K562 (cell line): ENCODE results near the gene ADAM19. TPM values are rescaled to one million over a fixed set of nuclear protein-coding genes. Genes with fewer than 3 reads are reported as not detected.

Experiments
- ATAC-seq: fragments of 200-7000 bp; cut with Tn5 transposase; 3 replicates; pipeline ENCODE4 v1.9.1; 2020; ENCODE audit warnings: moderate library complexity
- BruUV-seq: library from RNA; stranded (reverse); fragments of 400-500 nt; replicated peaks from 2 replicates; lab custom pipeline; 2021; lab: Mats Ljungman, UMichigan
- CTCF ChIA-PET: fragments of 300-600 bp; formaldehyde crosslinking; extraction: SDS; loops from one replicate; lab custom pipeline; 2021; ENCODE audit warnings: low intra/inter-chr PET ratio; lab: Yijun Ruan, JAX
- POLR2A ChIA-PET: fragments of 300-600, 350-650 bp; sonication (Branson Sonifier 250); formaldehyde crosslinking; extraction: SDS; loops from one replicate; lab custom pipeline; 2021; ENCODE audit warnings: antibody characterized with exemption, inconsistent platforms; lab: Yijun Ruan, JAX
- DNase-seq, 4 experiments: peaks; one replicate each; pipeline versions ENCODE4 v3.0.0 to v3.0.0-alpha.2; 2011 to 2018; ENCODE audit warnings: low spot score in 3 of 4, mixed read lengths in 3 of 4; ENCODE audit errors: extremely low read depth in 1 of 4
- FAIRE-seq: peaks from 2 replicates; lab custom pipeline; 2011; peaks lifted over from hg19 to GRCh38; lab: Jason Lieb, UNC
- H2AFZ ChIP-seq: 2 replicates; pipeline ENCODE4 v1.6.0; 2011; ENCODE audit warnings: low read depth, low read length, control low read depth, inconsistent platforms
- H3K27ac ChIP-seq: fragments of 200-600 bp; 3 replicates; pipeline ENCODE4 v1.8.0; 2011; ENCODE audit warnings: low read depth, mild to moderate bottlenecking, control low read depth, inconsistent platforms, low read length, moderate library complexity, mixed read lengths; ENCODE audit errors: extremely low read depth
- H3K27me3 ChIP-seq, 2 experiments: fragments of 300-600 bp in 1 of 2; 2 replicates in 1 of 2; 3 replicates in 1 of 2; pipeline versions ENCODE4 v1.6.0 to v1.8.0; 2011; ENCODE audit warnings: inconsistent platforms in 2 of 2, low read length in 2 of 2, mild to moderate bottlenecking in 1 of 2, mixed read lengths in 1 of 2, moderate library complexity in 1 of 2; ENCODE audit not compliant: control insufficient read depth in 2 of 2, insufficient read depth in 2 of 2
- H3K36me3 ChIP-seq: fragments of 300-600 bp; 3 replicates; pipeline ENCODE4 v1.8.0; 2011; ENCODE audit warnings: mild to moderate bottlenecking, low read length, inconsistent platforms; ENCODE audit not compliant: control insufficient read depth, insufficient read depth
- H3K4me1 ChIP-seq, 2 experiments: fragments of 200-600 bp in 1 of 2; replicated peaks in 1 of 2; 2 replicates in 1 of 2; 3 replicates in 1 of 2; pipeline versions ENCODE4 v1.5.1 to v1.8.0; 2011; ENCODE audit warnings: inconsistent platforms in 2 of 2, low read length in 2 of 2, mild to moderate bottlenecking in 1 of 2, mixed read lengths in 1 of 2, moderate library complexity in 1 of 2; ENCODE audit not compliant: control insufficient read depth in 2 of 2, insufficient read depth in 2 of 2
- H3K4me2 ChIP-seq: 2 replicates; pipeline ENCODE4 v1.6.1; 2011; ENCODE audit warnings: low read length, control low read depth, inconsistent platforms, mixed read lengths; ENCODE audit not compliant: insufficient read depth
- H3K4me3 ChIP-seq: fragments of 200-600 bp; sonication (generic), shearing (Covaris generic); 2 replicates; pipeline ENCODE4 v1.5.1; 2016; ENCODE audit warnings: control low read depth, inconsistent platforms
- H3K79me2 ChIP-seq: fragments of 200-600 bp; 3 replicates; pipeline ENCODE4 v1.8.0; 2011; ENCODE audit warnings: low read length, inconsistent platforms; ENCODE audit not compliant: control insufficient read depth, insufficient read depth
- H3K9ac ChIP-seq, 2 experiments: 2 replicates each; pipeline versions ENCODE4 v1.6.0 to v1.6.1; 2011; ENCODE audit warnings: low read depth in 2 of 2, low read length in 2 of 2, control low read depth in 1 of 2, inconsistent platforms in 1 of 2, mild to moderate bottlenecking in 1 of 2, mixed read lengths in 1 of 2; ENCODE audit not compliant: insufficient read depth in 1 of 2
- H3K9me1 ChIP-seq: one replicate; pipeline ENCODE4 v1.6.0; 2011; ENCODE audit warnings: inconsistent platforms, mild to moderate bottlenecking, low read length, moderate library complexity; ENCODE audit not compliant: control insufficient read depth, insufficient read depth
- H3K9me3 ChIP-seq: replicated peaks from 2 replicates; pipeline ENCODE4 v1.5.1; 2011; ENCODE audit warnings: low read depth, low read length, inconsistent platforms; ENCODE audit not compliant: control insufficient read depth, insufficient read depth
- H4K20me1 ChIP-seq: replicated peaks from 2 replicates; pipeline ENCODE4 v1.6.1; 2011; ENCODE audit warnings: low read length, inconsistent platforms, mixed read lengths; ENCODE audit not compliant: control insufficient read depth, insufficient read depth
- BCL6 ChIP-seq: fragments of 250-450 bp; sonication (Bioruptor Pico); IDR thresholded peaks from 2 replicates; pipeline ENCODE4 v1.4.0; 2020
- CEBPB ChIP-seq: fragments of 450-650 bp; IDR thresholded peaks from 2 replicates; pipeline ENCODE4 v1.6.1; 2016; ENCODE audit warnings: missing genetic modification characterization, missing compliant biosample characterization
- FOSL1 ChIP-seq: fragments of 200-800 bp; sonication (Bioruptor generic); conservative IDR thresholded peaks from 2 replicates; pipeline ENCODE4 v1.6.1; 2016; ENCODE audit warnings: missing genetic modification characterization, missing compliant biosample characterization
- GATA2 ChIP-seq: sonication (generic); formaldehyde crosslinking; IDR thresholded peaks from 2 replicates; pipeline ENCODE4 v1.4.0; 2020; ENCODE audit warnings: mild to moderate bottlenecking, missing genetic modification reagents
- NELFE ChIP-seq: IDR thresholded peaks from 2 replicates; pipeline ENCODE4 v1.6.1; 2011; ENCODE audit warnings: mild to moderate bottlenecking; ENCODE audit not compliant: insufficient read depth, insufficient read length
- PHF20 ChIP-seq: fragments of 450-650 bp; IDR thresholded peaks from 2 replicates; pipeline ENCODE4 v1.6.1; 2018; ENCODE audit not compliant: partially characterized antibody
- RNF2 ChIP-seq: sonication (generic); IDR thresholded peaks from 2 replicates; pipeline ENCODE4 v1.6.1; 2016
- SMC3 ChIP-seq: conservative IDR thresholded peaks from 2 replicates; pipeline ENCODE4 v1.6.1; 2011; ENCODE audit warnings: low read depth, low read length, improper control_type of control experiment; ENCODE audit not compliant: insufficient read depth
- SRSF1 ChIP-seq: fragments of 200-400 bp; formaldehyde crosslinking; IDR thresholded peaks from 2 replicates; pipeline ENCODE4 v1.6.1; 2017; ENCODE audit warnings: mild to moderate bottlenecking, low read depth, low read length, moderate library complexity
- XRCC3 ChIP-seq: fragments of 450-650 bp; IDR thresholded peaks from 2 replicates; pipeline ENCODE4 v1.6.1; 2017; ENCODE audit warnings: mild to moderate bottlenecking, moderate library complexity
- ZNF174 ChIP-seq: fragments of 250-450 bp; sonication (Bioruptor Pico); IDR thresholded peaks from 2 replicates; pipeline ENCODE4 v1.4.0; 2020; ENCODE audit warnings: mild to moderate bottlenecking
- ZNF445 ChIP-seq: fragments of 250-450 bp; sonication (Bioruptor Pico); IDR thresholded peaks from 2 replicates; pipeline ENCODE4 v1.4.0; 2020; ENCODE audit warnings: low read depth, mild to moderate bottlenecking, moderate library complexity
- ZNF695 ChIP-seq: fragments of 450-650 bp; formaldehyde crosslinking; IDR thresholded peaks from 2 replicates; pipeline ENCODE4 v1.4.0; 2020; ENCODE audit warnings: mild to moderate bottlenecking, moderate library complexity
- WGBS: fragments of 100-300 bp; shearing (Covaris generic); methylation state at CpG from one replicate; pipeline ENCODE4 v1.1.6; 2016; ENCODE audit warnings: low coverage, mixed read lengths; ENCODE audit not compliant: insufficient coverage; ENCODE audit errors: missing lambda C conversion rate; 5-methylcytosine and 5-hydroxymethylcytosine counted together
- in situ Hi-C: fragments of 300-500 bp; cut with MboI; formaldehyde crosslinking; loops from 4 replicates; pipeline ENCODE4 v1.15.0; 2018; ENCODE audit warnings: inconsistent platforms, mixed read lengths
- intact Hi-C: fragments of 100-400 bp; cut with micrococcal nuclease; formaldehyde crosslinking; loops from 2 replicates; pipeline ENCODE4 v1.14.2; 2022
- polyA plus RNA-seq, 8 experiments: library from polyadenylated mRNA; depleted of rRNA in 4 of 8; stranded (reverse) in 5 of 8; unstranded in 3 of 8; fragments of >200 nt; fragmentation: Nextera tagmentation in 2 of 8; fragmentation: Illumina TruSeq in 1 of 8; extraction: Ambion mirVana in 2 of 8; extraction: Trizol in 1 of 8; gene quantifications; 2 replicates each; pipeline versions ENCODE4 v1.2.1 to v1.2.3, GENCODE V29; 2011 to 2014; ENCODE audit warnings: inconsistent platforms in 1 of 8, missing spikeins in 1 of 8
- total RNA-seq, 7 experiments: library from RNA; depleted of rRNA in 6 of 7; stranded (reverse); fragments of >200 nt in 6 of 7; fragmentation: Illumina TruSeq in 2 of 7; extraction: Trizol in 2 of 7; gene quantifications; 2 replicates each; pipeline versions ENCODE4 v1.2.1 to v1.2.3, GENCODE V29; 2011 to 2021; ENCODE audit warnings: low replicate concordance in 1 of 7
- TF ChIP-seq, protein P1 (sequence below): fragments of 250-450 bp; sonication (Bioruptor Pico); IDR thresholded peaks from 2 replicates; pipeline ENCODE4 v1.8.0; 2021; ENCODE audit warnings: mild to moderate bottlenecking, moderate library complexity
- TF ChIP-seq, protein P2 (sequence below): fragments of 250-450 bp; sonication (Bioruptor Pico); IDR thresholded peaks from 2 replicates; pipeline ENCODE4 v1.9.0; 2021; ENCODE audit warnings: mild to moderate bottlenecking
- TF ChIP-seq, protein P3 (sequence below): fragments of 250-450 bp; sonication (Bioruptor Pico); IDR thresholded peaks from 2 replicates; pipeline ENCODE4 v1.9.0; 2021; ENCODE audit warnings: mild to moderate bottlenecking, inconsistent platforms
- TF ChIP-seq, protein P4 (sequence below): IDR thresholded peaks from 3 replicates; pipeline ENCODE4 v1.6.1; 2011; ENCODE audit warnings: borderline replicate concordance, mild to moderate bottlenecking; ENCODE audit not compliant: insufficient read length, insufficient read depth
- TF ChIP-seq, protein P5 (sequence below): sonication (generic); formaldehyde crosslinking; IDR thresholded peaks from 2 replicates; pipeline ENCODE4 v1.8.1; 2022; ENCODE audit warnings: missing genetic modification reagents

ADAM19 gene
- total and polyA plus RNA-seq, 9 of the 15 experiments (the other 6 are each of a cell fraction or from before 2014, with no cell fraction given), result 0.11 to 1.1 (median 0.43) TPM

DNA sequence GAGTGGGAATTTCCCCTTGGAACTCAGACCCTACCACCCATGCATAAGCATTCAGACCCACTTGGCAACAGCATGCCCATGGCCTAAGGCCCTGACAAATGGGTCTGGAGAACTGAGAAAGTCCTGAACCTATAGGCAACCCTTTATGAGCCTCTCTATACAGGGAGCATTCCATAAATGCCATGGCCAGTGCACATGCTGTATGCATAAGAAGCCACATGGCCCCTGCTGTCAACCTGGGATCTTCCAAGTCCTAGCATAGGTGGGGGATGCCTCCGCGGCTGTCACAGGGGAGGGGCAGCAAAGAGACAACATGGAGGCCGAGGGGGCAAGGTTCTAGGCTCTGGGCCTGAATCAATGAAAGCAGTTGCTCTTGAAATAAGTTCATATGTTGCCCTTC, 123.8 kb downstream of the ADAM19 start:
- 0% methylated on average over 3 of the region's 3 CpGs for WGBS
- intact Hi-C loops (no loop called here), in situ Hi-C loops (no loop called here)
- BruUV-seq, result no TSS peak
- Histone ChIP-seq H3K27me3 (peaks cover 14 to 39% of the 10 kb centered on the region in 2 experiments), H4K20me1 (no peaks in the 10 kb centered on the region), H3K4me3 (no peak overlapping the region), H3K4me2 (no peak overlapping the region), H3K79me2 (no peaks in the 10 kb centered on the region), H2AFZ (no peak overlapping the region), H3K4me1 (peaks cover 0 to 4% of the 10 kb centered on the region in 2 experiments; a peak in 2 of 5 replicates), H3K9me3 (no peaks in the 10 kb centered on the region), H3K9me1 (no peaks in the 10 kb centered on the region), H3K9ac (no peak overlapping the region), H3K27ac (no peak overlapping the region), H3K36me3 (no peaks in the 10 kb centered on the region)
- ChIA-PET POLR2A (no interaction called here), CTCF (no interaction called here)
- no peak for DNase-seq
- FAIRE-seq, result no peak
- TF ChIP-seq, protein P1, sequence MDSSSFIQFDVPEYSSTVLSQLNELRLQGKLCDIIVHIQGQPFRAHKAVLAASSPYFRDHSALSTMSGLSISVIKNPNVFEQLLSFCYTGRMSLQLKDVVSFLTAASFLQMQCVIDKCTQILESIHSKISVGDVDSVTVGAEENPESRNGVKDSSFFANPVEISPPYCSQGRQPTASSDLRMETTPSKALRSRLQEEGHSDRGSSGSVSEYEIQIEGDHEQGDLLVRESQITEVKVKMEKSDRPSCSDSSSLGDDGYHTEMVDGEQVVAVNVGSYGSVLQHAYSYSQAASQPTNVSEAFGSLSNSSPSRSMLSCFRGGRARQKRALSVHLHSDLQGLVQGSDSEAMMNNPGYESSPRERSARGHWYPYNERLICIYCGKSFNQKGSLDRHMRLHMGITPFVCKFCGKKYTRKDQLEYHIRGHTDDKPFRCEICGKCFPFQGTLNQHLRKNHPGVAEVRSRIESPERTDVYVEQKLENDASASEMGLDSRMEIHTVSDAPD (CRISPR knock-in tag), result no peak
- TF ChIP-seq XRCC3 (no peak), ZNF695 (no peak), CEBPB (tag) (no peak), ZNF174 (no peak), NELFE (no peak), RNF2 (no peak), GATA2 (CRISPR knock-in tag) (no peak), FOSL1 (tag) (no peak), SRSF1 (no peak), SMC3 (no peak), ZNF445 (CRISPR knock-in tag) (no peak), PHF20 (no peak), BCL6 (no peak)
- TF ChIP-seq, protein P2, sequence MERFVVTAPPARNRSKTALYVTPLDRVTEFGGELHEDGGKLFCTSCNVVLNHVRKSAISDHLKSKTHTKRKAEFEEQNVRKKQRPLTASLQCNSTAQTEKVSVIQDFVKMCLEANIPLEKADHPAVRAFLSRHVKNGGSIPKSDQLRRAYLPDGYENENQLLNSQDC (CRISPR knock-in tag), result no peak
- TF ChIP-seq, protein P3, sequence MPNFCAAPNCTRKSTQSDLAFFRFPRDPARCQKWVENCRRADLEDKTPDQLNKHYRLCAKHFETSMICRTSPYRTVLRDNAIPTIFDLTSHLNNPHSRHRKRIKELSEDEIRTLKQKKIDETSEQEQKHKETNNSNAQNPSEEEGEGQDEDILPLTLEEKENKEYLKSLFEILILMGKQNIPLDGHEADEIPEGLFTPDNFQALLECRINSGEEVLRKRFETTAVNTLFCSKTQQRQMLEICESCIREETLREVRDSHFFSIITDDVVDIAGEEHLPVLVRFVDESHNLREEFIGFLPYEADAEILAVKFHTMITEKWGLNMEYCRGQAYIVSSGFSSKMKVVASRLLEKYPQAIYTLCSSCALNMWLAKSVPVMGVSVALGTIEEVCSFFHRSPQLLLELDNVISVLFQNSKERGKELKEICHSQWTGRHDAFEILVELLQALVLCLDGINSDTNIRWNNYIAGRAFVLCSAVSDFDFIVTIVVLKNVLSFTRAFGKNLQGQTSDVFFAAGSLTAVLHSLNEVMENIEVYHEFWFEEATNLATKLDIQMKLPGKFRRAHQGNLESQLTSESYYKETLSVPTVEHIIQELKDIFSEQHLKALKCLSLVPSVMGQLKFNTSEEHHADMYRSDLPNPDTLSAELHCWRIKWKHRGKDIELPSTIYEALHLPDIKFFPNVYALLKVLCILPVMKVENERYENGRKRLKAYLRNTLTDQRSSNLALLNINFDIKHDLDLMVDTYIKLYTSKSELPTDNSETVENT (CRISPR knock-in tag), result no peak
- TF ChIP-seq, protein P4, sequence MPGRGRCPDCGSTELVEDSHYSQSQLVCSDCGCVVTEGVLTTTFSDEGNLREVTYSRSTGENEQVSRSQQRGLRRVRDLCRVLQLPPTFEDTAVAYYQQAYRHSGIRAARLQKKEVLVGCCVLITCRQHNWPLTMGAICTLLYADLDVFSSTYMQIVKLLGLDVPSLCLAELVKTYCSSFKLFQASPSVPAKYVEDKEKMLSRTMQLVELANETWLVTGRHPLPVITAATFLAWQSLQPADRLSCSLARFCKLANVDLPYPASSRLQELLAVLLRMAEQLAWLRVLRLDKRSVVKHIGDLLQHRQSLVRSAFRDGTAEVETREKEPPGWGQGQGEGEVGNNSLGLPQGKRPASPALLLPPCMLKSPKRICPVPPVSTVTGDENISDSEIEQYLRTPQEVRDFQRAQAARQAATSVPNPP, result no peak
- TF ChIP-seq, protein P5, sequence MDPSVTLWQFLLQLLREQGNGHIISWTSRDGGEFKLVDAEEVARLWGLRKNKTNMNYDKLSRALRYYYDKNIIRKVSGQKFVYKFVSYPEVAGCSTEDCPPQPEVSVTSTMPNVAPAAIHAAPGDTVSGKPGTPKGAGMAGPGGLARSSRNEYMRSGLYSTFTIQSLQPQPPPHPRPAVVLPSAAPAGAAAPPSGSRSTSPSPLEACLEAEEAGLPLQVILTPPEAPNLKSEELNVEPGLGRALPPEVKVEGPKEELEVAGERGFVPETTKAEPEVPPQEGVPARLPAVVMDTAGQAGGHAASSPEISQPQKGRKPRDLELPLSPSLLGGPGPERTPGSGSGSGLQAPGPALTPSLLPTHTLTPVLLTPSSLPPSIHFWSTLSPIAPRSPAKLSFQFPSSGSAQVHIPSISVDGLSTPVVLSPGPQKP, result no peak
- no peak for ATAC-seq
